NCI-H2227 treated with DMSO at 0.1 percent for 48 hours (cell line): ENCODE data around the gene EMD.
"Not testable (repeated sequence)": the region's sequence is repeated elsewhere in the genome, so short reads cannot be mapped to it uniquely, and the experiment has no call there.

Source experiments
- DNase-seq: peaks from one replicate; lab custom pipeline; 2025; lab: John Stamatoyannopoulos, UW

The EMD gene

DNA sequence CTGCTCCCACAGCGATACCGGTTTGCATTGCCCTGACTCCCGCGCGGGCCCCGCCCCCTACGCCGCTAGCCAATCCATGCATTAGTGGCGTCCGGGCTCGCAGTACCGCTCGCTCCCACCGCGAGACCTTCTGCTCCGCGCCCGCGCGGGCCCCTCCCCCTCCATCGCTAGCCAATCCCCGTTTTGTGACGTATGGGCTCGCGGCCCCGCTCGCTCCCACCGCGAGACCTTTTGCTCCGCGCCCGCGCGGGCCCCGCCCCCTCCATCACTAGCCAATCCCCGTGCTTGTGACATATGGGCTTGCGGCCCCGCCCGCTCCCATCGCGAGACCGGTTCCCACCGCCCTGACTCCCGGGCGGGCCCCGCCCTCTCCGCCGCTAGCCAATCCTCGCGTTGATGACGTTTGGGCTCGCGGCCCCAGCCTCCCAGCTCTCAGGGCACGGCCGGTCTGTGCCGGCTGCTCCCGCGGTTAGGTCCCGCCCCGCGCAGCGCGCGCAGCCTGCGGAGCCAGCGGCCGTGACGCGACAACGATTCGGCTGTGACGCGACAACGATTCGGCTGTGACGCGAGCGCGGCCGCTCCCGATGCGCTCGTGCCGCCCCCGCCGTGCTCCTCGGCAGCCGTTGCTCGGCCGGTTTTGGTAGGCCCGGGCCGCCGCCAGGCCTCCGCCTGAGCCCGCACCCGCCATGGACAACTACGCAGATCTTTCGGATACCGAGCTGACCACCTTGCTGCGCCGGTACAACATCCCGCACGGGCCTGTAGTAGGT, at the start of gene EMD:
TSS of gene EMD (plus strand) at position 497 of the 770 bp plus-strand sequence. CDS start at position 687, 190 bp downstream.
- peak; percentile 100 for DNase-seq

GRCh38 chrX:154332561-154332960, 46.5 kb upstream of the EMD start:
- no peak for DNase-seq

GRCh38 chrX:154333116-154333515, 46.0 kb upstream of the EMD start:
- DNase-seq = no peak

GRCh38 chrX:154333837-154334271, 45.2 kb upstream of the EMD start:
- DNase-seq = no peak

- DNase-seq = no peak
Measured at GRCh38 chrX:154334496-154334895, 44.6 kb upstream of the EMD start.

GRCh38 chrX:154341399-154342298, 37.4 kb upstream of the EMD start:
- not testable (repeated sequence) for DNase-seq

DNA sequence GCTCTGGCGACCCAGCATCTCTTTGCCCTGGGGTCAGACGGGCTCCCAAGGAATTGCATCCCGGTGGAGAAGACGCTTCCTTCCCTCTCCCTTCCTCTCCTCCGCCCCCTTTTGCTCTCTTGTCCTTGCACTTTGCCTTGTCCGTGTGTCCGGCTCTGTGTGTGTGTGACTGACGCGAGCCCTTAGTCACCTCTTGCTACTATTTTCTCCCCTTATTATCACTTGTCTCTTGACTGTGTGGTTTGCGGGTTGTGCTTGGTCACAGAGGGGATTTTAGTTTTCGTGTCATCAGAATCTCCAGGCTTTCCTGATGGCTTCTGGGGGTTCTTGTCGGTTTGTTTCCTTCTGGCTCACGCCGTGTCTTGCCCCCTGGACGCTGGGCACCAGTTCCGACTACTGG, 36.0 kb upstream of the EMD start:
- DNase-seq = not testable (repeated sequence)

DNA sequence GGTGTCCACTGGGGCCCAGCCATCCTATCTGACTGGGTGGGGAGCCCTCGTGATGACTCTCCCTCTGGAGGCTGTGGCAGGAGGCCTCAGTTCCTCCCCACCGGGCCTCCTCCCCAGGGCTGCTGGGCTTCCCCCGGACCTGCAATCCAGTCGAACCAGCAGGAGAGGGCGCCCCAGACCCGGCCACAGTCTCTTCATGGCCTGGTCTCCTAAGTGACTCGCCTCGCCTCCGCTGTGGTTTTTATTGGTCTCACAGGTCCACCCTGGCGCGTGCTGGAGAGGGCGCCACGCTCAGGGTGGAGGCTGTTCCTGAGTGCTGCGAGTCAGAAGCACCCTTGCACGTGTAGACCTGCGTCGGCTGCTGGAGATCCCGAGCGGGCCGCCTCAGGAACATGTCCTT, 35.5 kb upstream of the EMD start:
- not testable (repeated sequence) for DNase-seq

- no peak for DNase-seq
Measured at GRCh38 chrX:154348114-154348531, 31.0 kb upstream of the EMD start.

DNA sequence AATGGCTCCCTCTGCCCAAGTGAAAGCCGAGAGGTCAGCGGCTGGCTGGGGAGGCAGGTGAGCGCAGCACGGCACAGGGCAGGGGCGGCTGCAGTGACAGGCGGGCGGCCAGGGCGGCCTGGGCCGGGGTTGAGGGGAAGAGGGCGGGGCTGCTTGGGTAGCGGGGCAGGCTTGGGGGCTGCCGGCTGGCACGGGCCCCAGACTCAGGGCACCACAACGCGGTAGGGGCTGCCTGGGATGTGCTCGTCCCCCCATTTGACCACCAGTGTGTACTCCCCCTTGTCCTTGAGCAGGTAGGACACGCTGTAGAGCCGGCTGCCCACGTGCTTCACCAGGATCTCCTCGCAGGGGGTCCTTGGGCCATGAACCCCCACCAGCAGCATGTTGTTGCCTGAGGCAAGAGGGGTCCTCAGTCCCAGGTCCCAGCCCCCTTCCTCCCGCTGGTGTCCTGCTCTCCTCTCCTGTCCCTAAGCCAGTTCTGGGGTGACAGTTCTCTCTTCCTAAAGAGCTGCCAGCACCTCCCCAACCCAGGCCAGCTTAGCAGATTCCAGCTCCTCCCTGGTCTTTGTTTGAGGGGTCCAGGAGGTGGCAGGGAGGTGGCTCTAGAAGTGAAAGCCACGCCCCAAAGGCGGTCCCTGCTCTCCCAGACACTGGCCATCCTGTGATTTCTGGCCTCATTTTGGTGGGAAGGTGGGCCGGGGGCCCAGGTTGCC, 30.3 kb upstream of the EMD start:
- no peak for DNase-seq

GRCh38 chrX:154349359-154349935, 29.6 kb upstream of the EMD start:
- no peak for DNase-seq

DNA sequence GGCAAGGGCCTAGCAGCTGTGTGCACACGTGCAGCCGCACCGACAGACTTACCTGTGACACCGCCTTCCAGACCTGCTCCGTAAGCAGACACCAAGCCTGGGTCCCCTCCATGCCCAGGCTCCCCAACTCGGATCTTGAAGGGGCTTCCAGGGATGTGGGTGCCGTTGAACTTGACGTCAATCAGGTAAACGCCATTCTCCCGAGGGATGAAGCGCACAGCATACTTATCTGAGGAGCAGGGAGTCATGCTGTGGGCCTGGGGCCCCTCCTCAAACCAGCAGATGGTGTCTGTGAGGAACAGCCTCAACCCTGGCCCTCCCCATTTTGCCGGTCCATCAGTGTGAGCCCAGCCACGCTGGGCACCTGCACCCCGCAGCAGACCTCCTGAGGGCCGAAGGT, 29.1 kb upstream of the EMD start:
- no peak for DNase-seq

GRCh38 chrX:154350429-154351182, 28.5 kb upstream of the EMD start:
- DNase-seq = no peak

GRCh38 chrX:154351183-154352011, 27.7 kb upstream of the EMD start:
- DNase-seq = no peak

DNA sequence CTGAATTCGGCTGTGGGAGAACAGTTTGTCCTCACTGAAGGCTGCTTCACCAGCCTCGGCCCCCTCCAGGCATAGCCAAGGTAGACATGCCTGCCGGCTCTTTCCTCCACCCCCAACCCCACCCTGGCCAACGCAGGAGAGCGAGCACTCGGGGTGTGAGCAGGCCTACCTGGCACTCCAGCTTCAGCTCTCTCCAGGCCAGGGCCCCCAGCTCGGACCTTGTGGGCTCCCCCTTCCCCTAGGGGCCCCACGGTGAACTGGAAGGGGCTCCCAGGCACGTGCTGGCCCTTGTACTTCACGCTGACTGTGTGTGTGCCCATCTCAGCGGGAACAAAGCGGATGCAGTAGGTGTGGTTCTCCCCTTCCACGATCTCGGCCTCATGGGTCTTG, 27.1 kb upstream of the EMD start:
- no peak for DNase-seq

- no peak for DNase-seq
Measured at GRCh38 chrX:154352466-154352865, 26.6 kb upstream of the EMD start.

GRCh38 chrX:154353172-154353843, 25.8 kb upstream of the EMD start:
- DNase-seq = no peak

GRCh38 chrX:154354013-154354412, 25.1 kb upstream of the EMD start:
- no peak for DNase-seq

DNA sequence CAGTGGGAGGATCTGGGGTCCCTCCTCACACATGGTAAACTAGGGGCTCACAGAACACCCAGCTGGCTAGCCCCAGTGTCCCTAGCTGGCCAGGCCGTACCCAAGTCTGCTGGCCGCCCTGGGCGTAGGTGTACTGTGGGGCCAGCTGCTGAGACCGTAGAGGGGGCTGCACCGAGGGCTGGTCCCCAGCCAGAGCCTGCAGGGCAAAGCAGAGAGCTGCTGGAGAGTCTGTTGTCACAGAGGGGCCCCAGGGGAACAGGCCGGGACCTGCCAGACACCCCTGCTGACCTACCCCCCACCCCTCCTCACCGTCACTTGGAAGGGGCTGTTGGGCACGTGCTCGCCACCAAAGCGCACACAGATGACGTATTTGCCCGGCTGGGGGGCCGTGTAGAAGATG, 24.6 kb upstream of the EMD start:
- no peak for DNase-seq
